Daoy (cell line): ENCODE data around the gene MORC2. TPM values are rescaled to one million over a fixed set of nuclear protein-coding genes. Genes with fewer than 3 reads are reported as not detected.

Experiments used
- DNase-seq: peaks from one replicate; pipeline ENCODE4 v3.0.0-alpha.2; 2015; ENCODE audit warnings: low read depth
- total RNA-seq: library from RNA; depleted of rRNA; stranded (reverse); fragments of >200 nt; shearing (Covaris generic); gene quantifications from 2 replicates; pipeline ENCODE4 v1.2.3, GENCODE V29; 2014

Gene MORC2
- total RNA-seq, 1 experiment from 2014 or later, result 12.6 TPM

- no peak for DNase-seq
These were observed 79.1 kb downstream of the MORC2 start for GRCh38 chr22:30889268-30889995.

GRCh38 chr22:30887861-30888260 is 80.7 kb downstream of the MORC2 start:
- no peak for DNase-seq

- no peak for DNase-seq
These were observed 81.1 kb downstream of the MORC2 start for GRCh38 chr22:30887453-30887852.

- DNase-seq, result no peak
These were observed 83.0 kb downstream of the MORC2 start for GRCh38 chr22:30885591-30885990.

- DNase-seq, result no peak
These were observed 83.6 kb downstream of the MORC2 start for GRCh38 chr22:30885001-30885366.

GRCh38 chr22:30884211-30885000 is 84.2 kb downstream of the MORC2 start:
- no peak for DNase-seq

DNA sequence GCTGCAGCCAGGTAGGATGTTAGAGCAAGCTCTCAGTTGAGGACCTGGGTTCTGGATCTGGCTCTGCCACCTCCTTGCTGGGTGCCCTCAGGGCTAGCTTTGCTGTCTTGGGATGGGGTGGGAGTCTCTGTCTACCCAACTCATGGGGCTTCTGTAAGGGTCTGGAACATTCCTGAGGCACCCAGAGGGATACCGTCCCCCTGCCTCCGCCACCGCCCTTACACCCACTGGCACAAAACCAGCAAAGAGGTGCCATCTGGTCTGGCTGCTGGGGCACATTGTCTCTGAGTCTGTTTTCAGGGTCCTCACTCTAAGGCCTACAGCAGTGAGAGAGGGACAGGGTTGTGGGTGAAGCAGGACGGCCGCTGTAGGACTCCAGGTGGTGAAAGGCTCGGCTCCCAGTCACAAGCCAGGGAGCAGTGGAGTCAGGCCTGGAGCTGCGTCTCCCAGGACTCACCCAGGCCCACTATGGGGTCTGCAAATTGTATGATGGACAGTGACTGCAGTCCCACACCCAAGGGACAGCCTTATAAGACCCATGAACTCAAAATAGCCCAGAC is 84.9 kb downstream of the MORC2 start:
- DNase-seq, result no peak

DNA sequence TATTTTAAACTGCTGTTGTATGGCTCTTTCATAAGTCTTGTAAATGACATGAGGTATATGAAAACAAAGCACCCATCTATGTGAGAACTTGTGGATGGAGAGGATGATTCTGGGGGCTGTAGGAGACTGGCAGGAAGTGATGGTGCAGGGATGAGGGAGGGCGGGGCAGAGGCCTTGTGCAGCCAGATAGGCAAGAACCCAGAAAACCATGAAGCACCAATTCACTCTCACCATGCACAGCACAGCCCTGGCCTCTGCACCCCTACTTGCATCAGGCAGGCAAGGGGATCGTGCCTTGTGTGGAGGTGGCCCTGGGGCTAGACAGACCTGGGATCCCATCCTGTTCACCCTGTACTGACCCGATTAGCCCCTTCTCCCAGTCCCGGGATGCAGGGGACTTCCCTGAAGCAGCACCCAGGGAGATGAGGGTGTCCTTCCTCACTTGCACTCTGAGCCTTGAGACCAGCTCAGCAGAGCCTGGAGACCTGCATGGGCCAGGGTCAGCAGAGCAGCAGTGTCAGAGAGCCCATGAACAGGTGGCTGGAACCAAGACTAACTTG is 85.5 kb downstream of the MORC2 start:
- DNase-seq, result no peak

GRCh38 chr22:30882184-30882717 is 86.3 kb downstream of the MORC2 start:
- DNase-seq, result no peak

GRCh38 chr22:30881361-30882183 is 87.0 kb downstream of the MORC2 start:
- DNase-seq, result no peak

- DNase-seq, result no peak
These were observed 87.7 kb downstream of the MORC2 start for GRCh38 chr22:30880847-30881246.

DNA sequence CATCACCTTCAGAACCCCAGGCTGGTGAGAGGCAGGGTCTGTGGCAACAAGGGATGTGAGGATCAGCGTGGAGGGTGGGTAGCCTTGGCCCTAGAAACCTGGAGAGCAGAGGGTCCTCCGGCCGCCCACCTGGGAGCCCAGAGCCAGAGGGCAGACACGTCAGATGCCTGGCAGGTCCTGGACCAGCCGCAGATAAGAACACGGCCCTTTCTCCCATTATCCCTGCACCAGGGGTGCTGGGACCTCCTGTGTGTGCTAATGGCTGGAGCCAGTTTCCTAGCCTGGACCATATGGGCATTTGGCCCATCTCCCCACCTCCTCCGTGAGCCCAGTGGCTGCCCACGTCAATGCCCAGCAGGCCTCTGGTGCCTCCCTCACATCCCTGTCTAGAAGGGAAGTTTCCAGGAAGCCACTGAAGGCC is 88.4 kb downstream of the MORC2 start:
- no peak for DNase-seq

- DNase-seq, result no peak
These were observed 89.2 kb downstream of the MORC2 start for GRCh38 chr22:30879415-30879797.

- DNase-seq, result no peak
These were observed 89.8 kb downstream of the MORC2 start for GRCh38 chr22:30878516-30879414.

DNA sequence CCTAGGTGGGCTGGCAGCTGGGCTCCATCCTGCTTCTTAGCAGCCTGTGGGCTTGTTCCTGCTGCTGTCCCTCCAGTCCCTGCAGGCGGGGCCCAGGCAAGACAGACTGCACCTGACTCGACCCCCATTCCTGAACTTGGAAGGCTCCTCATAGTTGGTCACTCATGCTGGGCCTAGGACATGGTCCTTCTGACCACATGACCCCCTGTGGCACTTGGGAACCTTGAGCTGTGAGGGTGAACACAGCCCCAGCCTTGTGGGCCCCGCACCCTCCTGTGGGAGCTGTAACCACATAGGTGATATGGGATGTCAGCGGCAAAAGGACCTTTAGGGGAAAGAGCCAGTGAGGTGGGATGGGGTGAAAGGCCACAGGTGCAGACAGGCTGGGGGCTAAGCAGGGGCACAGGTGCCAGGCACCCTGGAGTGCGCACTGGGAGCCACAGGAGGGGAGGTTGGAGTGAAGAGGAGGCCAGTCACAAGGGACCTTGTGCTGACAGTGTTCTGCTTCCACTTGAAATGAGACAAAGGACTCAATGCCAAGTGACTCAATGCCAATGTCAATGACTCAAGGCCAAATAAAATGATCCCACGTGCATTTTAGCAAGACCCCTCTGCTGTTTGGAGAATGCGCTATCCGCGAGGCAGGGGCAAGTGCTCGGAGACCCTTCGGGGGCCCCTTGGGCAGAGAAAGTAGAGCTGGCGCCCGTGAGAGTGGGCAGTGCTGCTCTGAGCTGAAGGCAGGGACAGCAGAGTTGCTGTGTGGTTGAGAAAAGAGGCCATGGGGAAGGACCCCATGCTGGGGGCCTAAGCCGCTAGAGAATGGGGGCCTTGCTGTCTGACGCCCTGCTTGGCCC is 90.7 kb downstream of the MORC2 start:
- DNase-seq, result no peak

DNA sequence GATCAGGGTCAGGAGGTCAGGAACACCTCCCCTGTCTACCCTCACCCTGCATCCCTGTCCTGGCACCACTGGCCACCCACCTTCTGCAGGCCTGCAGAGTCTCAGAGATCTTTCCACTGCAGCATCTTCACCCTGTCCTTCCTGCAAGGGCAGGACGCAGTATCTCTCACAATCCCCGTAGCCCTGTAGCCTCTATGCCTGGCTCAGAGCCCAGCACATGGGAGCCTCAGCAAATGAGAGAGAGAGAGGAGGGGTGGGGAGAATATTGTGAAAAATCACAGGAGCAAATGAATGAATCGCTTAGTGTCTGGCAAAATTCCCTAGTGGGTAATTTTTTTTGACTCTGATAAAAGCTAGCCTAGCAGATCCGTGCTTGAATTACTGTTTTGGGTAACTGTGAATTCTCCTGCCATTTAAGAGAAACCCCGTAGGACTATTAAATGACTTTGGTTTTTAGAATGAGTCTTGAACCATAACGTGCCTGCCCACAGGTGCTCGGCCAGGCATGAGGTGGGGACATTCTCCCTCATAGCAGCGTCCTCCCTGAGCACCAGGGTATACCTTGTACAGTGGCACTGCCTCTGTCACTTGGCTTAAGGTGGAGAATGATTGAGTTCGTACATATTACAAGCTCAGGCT is 91.5 kb downstream of the MORC2 start:
- DNase-seq, result no peak

DNA sequence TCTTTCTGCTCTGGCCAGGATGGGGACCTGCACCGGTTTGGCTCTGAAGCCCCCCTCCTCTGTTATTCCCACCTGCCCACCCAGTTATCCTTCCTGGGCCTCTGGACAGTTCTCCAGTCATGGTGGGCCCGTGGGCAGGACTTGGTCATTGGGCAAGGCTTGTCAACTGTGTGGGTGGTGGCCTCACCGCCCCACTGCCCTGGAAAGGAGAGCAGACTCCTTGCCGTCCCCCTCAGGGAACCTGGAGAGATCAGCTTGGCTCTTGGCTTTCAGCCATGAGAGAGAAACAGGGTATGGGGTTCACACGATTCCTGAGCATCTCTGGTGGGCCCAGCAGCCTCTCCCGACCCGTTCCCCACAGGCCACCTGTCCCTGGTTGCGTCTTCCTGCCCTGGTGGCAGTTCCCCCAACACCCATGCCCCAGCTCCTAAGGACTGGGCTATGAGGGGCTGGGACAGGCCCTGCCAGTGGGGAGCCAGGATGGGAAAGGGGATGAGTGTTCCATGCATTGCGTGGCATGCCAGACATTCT is 92.3 kb downstream of the MORC2 start:
- no peak for DNase-seq

DNA sequence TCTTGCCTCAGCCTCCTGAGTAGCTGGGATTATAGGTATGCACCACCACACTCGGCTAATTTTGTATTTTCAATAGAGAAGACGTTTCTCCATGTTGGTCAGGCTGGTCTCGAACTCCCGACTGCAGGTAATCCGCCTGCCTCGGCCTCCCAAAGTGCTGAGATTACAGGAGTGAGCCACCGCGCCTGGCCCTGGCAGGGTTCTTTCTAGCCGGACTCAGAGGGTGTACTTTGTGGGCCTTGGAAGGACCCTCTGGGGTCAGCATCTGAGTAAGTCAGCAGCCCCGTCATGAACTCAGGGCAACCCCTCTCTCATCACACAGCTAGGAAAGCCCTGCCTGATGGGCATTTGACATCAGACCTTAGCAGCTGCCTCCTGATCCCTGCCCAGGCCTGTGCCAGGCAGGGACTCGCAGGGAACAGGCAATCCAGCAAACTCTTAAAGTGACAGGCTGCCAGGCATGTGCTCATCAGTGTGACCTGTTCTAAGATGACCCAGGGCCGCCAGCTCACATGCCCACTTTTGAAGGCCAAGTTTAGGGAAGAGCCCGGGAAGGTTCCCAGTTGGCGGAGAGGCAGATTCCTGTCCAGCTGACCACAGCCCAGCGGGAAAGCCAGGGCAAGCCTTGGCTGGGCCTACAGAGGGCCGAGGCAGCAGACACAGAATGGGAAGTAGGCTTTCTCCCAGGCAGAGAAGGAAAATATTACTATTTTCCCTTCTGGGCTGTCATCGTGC is 92.9 kb downstream of the MORC2 start:
- no peak for DNase-seq
